ENCODE measurements around the gene KCNQ1. TPM values are rescaled to one million over a fixed set of nuclear protein-coding genes. Genes with fewer than 3 reads are reported as not detected.

KCNQ1 gene
- total RNA-seq, 2 experiments from 2014 or later, result 8.7 to 9.5 TPM

DNA sequence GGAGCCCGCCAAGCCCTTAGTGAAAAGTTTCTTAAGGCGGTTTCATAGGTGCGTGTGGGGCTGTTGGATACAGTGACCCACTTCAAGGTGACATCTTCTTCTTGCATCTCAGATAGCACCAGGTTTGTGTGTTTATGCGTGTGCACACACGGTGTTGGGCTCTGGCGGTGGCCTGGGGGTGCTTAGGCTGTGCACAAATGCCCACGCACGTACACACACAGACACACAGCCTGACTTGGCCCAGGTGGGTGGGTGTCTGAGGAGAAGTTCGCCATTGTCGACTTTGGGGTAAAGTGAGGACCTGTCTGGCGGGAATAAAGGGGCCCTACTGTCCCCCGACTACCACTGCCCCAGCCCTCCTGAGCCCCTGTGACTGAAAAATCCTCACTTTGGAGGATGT, 103.8 kb downstream of the KCNQ1 start:
- no peak overlapping the region for H3K4me3 Mint-ChIP-seq
- no peaks in the 10 kb centered on the region for H3K27me3 Mint-ChIP-seq
- POLR2A ChIA-PET, result no interaction called here
- DNase-seq (no peak), ATAC-seq (no peak)
- intact Hi-C loops (cut with micrococcal nuclease), result no loop called here
- H3K36me3 Mint-ChIP-seq (ENCODE audit: low read depth), result no peaks in the 10 kb centered on the region
- H3K9me3 Mint-ChIP-seq, result no peaks in the 10 kb centered on the region
- CTCF ChIA-PET, result interaction anchor here (3.3 kb wide), 1 partner anchor 17 kb away, joined by 10 read pairs; no protein-coding TSS in a partner anchor
- peaks cover 12% of the 10 kb centered on the region for H3K4me1 Mint-ChIP-seq (ENCODE audit: low read depth)
- no peak for TF ChIP-seq CTCF (IDR thresholded peaks at IDR 0.05)
- no peak overlapping the region for H3K27ac Mint-ChIP-seq

DNA sequence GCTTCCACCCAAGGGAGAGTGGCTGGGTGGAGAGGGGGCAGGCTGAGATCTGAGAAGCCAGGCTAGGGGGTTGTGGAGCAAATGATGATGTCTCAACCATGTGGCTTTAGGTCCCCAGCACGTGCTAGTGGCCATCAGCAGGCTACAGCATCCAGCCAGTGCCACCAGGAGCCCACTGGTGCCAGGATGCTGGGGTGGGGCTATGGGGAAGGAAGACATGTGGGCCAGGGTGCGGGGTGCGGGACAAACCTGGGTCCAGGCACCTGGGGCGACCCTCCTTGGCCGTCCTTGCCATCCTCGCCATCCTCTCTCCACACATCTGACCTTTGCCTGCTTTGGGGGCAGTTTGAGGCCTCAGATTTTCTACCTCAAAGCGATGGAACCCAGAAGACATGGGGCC, 104.3 kb downstream of the KCNQ1 start:
- H3K36me3 Mint-ChIP-seq (ENCODE audit: low read depth), result no peaks in the 10 kb centered on the region
- DNase-seq (no peak), ATAC-seq (no peak)
- H3K9me3 Mint-ChIP-seq, result no peaks in the 10 kb centered on the region
- no peak overlapping the region for H3K4me3 Mint-ChIP-seq
- H3K27ac Mint-ChIP-seq, result no peak overlapping the region
- intact Hi-C loops (cut with micrococcal nuclease), result no loop called here
- H3K27me3 Mint-ChIP-seq, result no peaks in the 10 kb centered on the region
- POLR2A ChIA-PET, result no interaction called here
- CTCF ChIA-PET, result no interaction called here
- no peak for TF ChIP-seq CTCF (IDR thresholded peaks at IDR 0.05)
- H3K4me1 Mint-ChIP-seq (ENCODE audit: low read depth), result peaks cover 12% of the 10 kb centered on the region

DNA sequence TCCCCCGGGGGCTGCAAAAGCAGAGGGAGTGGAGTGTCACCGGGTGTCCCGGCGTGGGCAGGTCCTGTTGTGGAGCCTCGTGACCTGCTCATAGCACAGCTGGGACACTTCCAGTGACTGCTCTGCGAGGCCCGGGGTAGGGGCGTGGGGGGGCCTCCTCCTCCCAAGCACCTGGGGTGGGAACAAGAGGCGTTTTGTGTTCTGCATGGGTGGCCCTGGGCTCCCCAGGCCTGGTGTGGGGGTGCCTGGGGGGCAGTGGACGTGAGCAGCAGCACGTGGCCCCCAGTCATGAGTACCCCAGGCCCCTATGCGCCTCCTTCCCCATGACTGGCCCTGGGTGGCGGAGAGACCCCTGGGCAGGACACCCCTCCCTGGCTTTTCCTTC, 104.7 kb downstream of the KCNQ1 start:
- H3K27ac Mint-ChIP-seq, result no peak overlapping the region
- DNase-seq (no peak), ATAC-seq (no peak)
- intact Hi-C loops (cut with micrococcal nuclease), result no loop called here
- H3K9me3 Mint-ChIP-seq, result no peaks in the 10 kb centered on the region
- POLR2A ChIA-PET, result no interaction called here
- no peak for TF ChIP-seq CTCF (IDR thresholded peaks at IDR 0.05)
- CTCF ChIA-PET, result no interaction called here
- no peaks in the 10 kb centered on the region for H3K27me3 Mint-ChIP-seq
- no peaks in the 10 kb centered on the region for H3K36me3 Mint-ChIP-seq (ENCODE audit: low read depth)
- H3K4me3 Mint-ChIP-seq, result no peak overlapping the region
- H3K4me1 Mint-ChIP-seq (ENCODE audit: low read depth), result peaks cover 12% of the 10 kb centered on the region

DNA sequence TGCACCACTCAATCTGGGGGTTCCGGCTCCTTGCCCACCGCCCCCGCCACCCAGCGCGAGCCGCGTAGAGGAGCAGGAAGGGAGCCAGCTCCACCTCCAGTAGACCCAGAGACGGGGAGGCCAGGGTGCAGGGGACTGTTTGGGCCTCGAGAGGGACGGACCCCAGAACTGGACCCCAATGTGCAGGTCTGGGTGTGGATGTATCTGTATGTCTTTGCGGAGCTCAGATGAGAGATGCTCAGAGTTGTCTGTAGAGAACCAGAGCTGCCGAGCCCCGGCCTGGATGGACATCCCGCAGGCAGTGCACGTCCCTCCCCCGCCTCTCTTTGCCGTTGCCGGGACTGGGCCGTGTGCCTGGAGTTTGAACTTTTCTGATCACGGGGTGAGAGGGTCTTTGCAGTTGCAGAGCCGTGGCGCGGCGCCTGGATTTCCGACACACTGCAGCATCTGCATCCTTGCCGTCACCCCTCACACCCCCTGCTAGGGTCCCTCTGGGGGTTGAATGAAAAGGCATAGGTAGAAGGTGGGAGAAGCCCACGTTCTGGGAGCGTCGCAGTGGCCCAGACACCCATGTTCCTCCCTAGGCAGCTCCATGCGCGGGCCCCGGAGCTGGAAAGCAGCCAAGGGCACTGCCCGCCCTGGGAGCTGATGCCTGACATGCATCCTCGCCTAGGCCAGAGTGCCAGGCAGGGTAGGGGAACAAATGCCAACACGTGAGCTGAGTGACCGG, 105.2 kb downstream of the KCNQ1 start:
- no peak for ATAC-seq
- Mint-ChIP-seq H3K9me3 (no peaks in the 10 kb centered on the region), H3K36me3 (ENCODE audit: low read depth) (no peaks in the 10 kb centered on the region), H3K4me3 (no peak overlapping the region), H3K4me1 (ENCODE audit: low read depth) (peaks cover 9% of the 10 kb centered on the region), H3K27ac (no peak overlapping the region), H3K27me3 (no peaks in the 10 kb centered on the region)
- intact Hi-C loops (cut with micrococcal nuclease), result no loop called here
- ChIA-PET CTCF (interaction anchor here (2.2 kb wide), 1 partner anchor 17 kb away, joined by 12 read pairs; no protein-coding TSS in a partner anchor), POLR2A (interaction anchor here (0.7 kb wide), 1 partner anchor 83 kb away, joined by 3 read pairs; no protein-coding TSS in a partner anchor)
- DNase-seq, result no peak
- TF ChIP-seq CTCF (IDR thresholded peaks at IDR 0.05), result no peak

- Mint-ChIP-seq H3K27ac (no peak overlapping the region), H3K36me3 (ENCODE audit: low read depth) (no peaks in the 10 kb centered on the region), H3K4me1 (ENCODE audit: low read depth) (peaks cover 7% of the 10 kb centered on the region), H3K27me3 (no peaks in the 10 kb centered on the region), H3K4me3 (no peak overlapping the region), H3K9me3 (no peaks in the 10 kb centered on the region)
- ChIA-PET CTCF (interaction anchor here (2.2 kb wide), 1 partner anchor 18 kb away, joined by 12 read pairs; no protein-coding TSS in a partner anchor), POLR2A (interaction anchor here (0.7 kb wide), 1 partner anchor 84 kb away, joined by 3 read pairs; no protein-coding TSS in a partner anchor)
- ATAC-seq, result no peak
- DNase-seq, result no peak
- intact Hi-C loops (cut with micrococcal nuclease), result no loop called here
- no peak for TF ChIP-seq CTCF (IDR thresholded peaks at IDR 0.05)
Measured at GRCh38 chr11:2550606-2550970, 105.8 kb downstream of the KCNQ1 start.

All from activated CD8-positive, alpha-beta T cell treated with anti-CD3 and anti-CD28 coated beads for 36 hours (primary cell).